Middle frontal gyrus (tissue), 1 donor: ENCODE data around the gene BNIP1.
A peak's percentile ranks its signal among the peaks of the same experiment; 100 is the strongest.
"Not testable (repeated sequence)": the region's sequence is repeated elsewhere in the genome, so short reads cannot be mapped to it uniquely, and the experiment has no call there.

Experiments used
- DNase-seq: peaks from one replicate; pipeline ENCODE4 v3.0.0-alpha.2; 2015; ENCODE audit warnings: low spot score; ENCODE audit errors: extremely low spot score

The BNIP1 gene

GRCh38 chr5:173144200-173145176 is at the start of gene BNIP1:
Gene BNIP1 (plus strand): TSS chr5:173144531. CDS start chr5:173144546, 15 bp downstream.
- peak; percentile 87 for DNase-seq

- DNase-seq: no peak
Observed at GRCh38 chr5:173098787-173099186, 45.5 kb upstream of the BNIP1 start.

GRCh38 chr5:173099461-173099860 is 44.9 kb upstream of the BNIP1 start:
- no peak for DNase-seq

GRCh38 chr5:173101245-173101644 is 43.1 kb upstream of the BNIP1 start:
- no peak for DNase-seq

GRCh38 chr5:173103411-173103810 is 40.9 kb upstream of the BNIP1 start:
- DNase-seq: no peak

- DNase-seq: no peak
Observed at GRCh38 chr5:173108914-173109313, 35.4 kb upstream of the BNIP1 start.

GRCh38 chr5:173114536-173114935 is 29.8 kb upstream of the BNIP1 start:
- DNase-seq: no peak

GRCh38 chr5:173119719-173120118 is 24.6 kb upstream of the BNIP1 start:
- no peak for DNase-seq

GRCh38 chr5:173123416-173123815 is 20.9 kb upstream of the BNIP1 start:
- no peak for DNase-seq

GRCh38 chr5:173132166-173132565 is 12.2 kb upstream of the BNIP1 start:
- DNase-seq: not testable (repeated sequence)

- DNase-seq: no peak
Observed at GRCh38 chr5:173138707-173139106, 5.6 kb upstream of the BNIP1 start.

GRCh38 chr5:173139631-173140030 is 4.7 kb upstream of the BNIP1 start:
- no peak for DNase-seq

GRCh38 chr5:173140769-173141168 is 3.6 kb upstream of the BNIP1 start:
- DNase-seq: no peak

- no peak for DNase-seq
Observed at GRCh38 chr5:173143567-173143966, 764 bp upstream of the BNIP1 start.

GRCh38 chr5:173148354-173148753 is 4.0 kb downstream of the BNIP1 start:
- no peak for DNase-seq

GRCh38 chr5:173152547-173152946 is 8.2 kb downstream of the BNIP1 start:
- no peak for DNase-seq

- no peak for DNase-seq
Observed at GRCh38 chr5:173153842-173154241, 9.5 kb downstream of the BNIP1 start.

GRCh38 chr5:173154619-173155018 is 10.3 kb downstream of the BNIP1 start:
- DNase-seq: not testable (repeated sequence)

- no peak for DNase-seq
Observed at GRCh38 chr5:173155912-173156311, 11.6 kb downstream of the BNIP1 start.

GRCh38 chr5:173158366-173158765 is 14.0 kb downstream of the BNIP1 start:
- no peak for DNase-seq

GRCh38 chr5:173159256-173159655 is 14.9 kb downstream of the BNIP1 start:
- no peak for DNase-seq

- no peak for DNase-seq
Observed at GRCh38 chr5:173161148-173161547, 16.8 kb downstream of the BNIP1 start.

GRCh38 chr5:173163219-173163618 is 18.9 kb downstream of the BNIP1 start:
- no peak for DNase-seq
